Endothelial cell of umbilical vein (primary cell): ENCODE measurements around the gene PIANP. TPM values are rescaled to one million over a fixed set of nuclear protein-coding genes. Genes with fewer than 3 reads are reported as not detected.

Source experiments
- BruUV-seq: library from RNA; stranded (reverse); fragments of 400-500 nt; replicated peaks from 2 replicates; lab custom pipeline; 2021; lab: Mats Ljungman, UMichigan
- CTCF ChIA-PET: fragments of 300-600, 350-600 bp; sonication (Branson Sonifier 250); formaldehyde crosslinking; loops from one replicate; lab custom pipeline; 2021; ENCODE audit warnings: antibody characterized with exemption, inconsistent platforms; lab: Charles Lee
- POLR2A ChIA-PET: fragments of 300-600, 350-600 bp; sonication (Branson Sonifier 250); formaldehyde crosslinking; loops from one replicate; lab custom pipeline; 2021; ENCODE audit warnings: antibody characterized with exemption, inconsistent platforms; lab: Charles Lee
- DNase-seq: peaks from one replicate; pipeline ENCODE4 v3.0.0-alpha.2; 2011; ENCODE audit warnings: low read depth, low spot score
- FAIRE-seq: peaks from 2 replicates; lab custom pipeline; 2011; peaks lifted over from hg19 to GRCh38; lab: Jason Lieb, UNC
- H2AFZ ChIP-seq: 2 replicates; pipeline ENCODE4 v1.6.0; 2012; ENCODE audit warnings: low read depth, low read length, control low read depth, inconsistent platforms
- H3K27ac ChIP-seq: 2 replicates; pipeline ENCODE4 v1.5.1; 2011; ENCODE audit warnings: low read depth, mild to moderate bottlenecking, control low read depth, low read length, moderate library complexity; ENCODE audit not compliant: insufficient read depth
- H3K27me3 ChIP-seq, 2 experiments: 2 replicates each; pipeline versions ENCODE4 v1.6.0 to v1.6.1; 2011; ENCODE audit warnings: low read length in 2 of 2, mixed read lengths in 1 of 2; ENCODE audit not compliant: control insufficient read depth in 2 of 2, insufficient read depth in 2 of 2
- H3K36me3 ChIP-seq, 2 experiments: 2 replicates in 1 of 2; 3 replicates in 1 of 2; pipeline ENCODE4 v1.5.1; 2011; ENCODE audit warnings: low read length in 2 of 2, mild to moderate bottlenecking in 1 of 2, moderate library complexity in 1 of 2; ENCODE audit not compliant: control insufficient read depth in 2 of 2, insufficient read depth in 2 of 2; ENCODE audit errors: extremely low read depth in 1 of 2
- H3K4me1 ChIP-seq: 3 replicates; pipeline ENCODE4 v1.5.1; 2011; ENCODE audit warnings: mild to moderate bottlenecking, low read length; ENCODE audit not compliant: control insufficient read depth, insufficient read depth; ENCODE audit errors: extremely low read depth
- H3K4me2 ChIP-seq: 2 replicates; pipeline ENCODE4 v1.6.1; 2011; ENCODE audit warnings: low read length, control low read depth, mixed read lengths; ENCODE audit not compliant: insufficient read depth
- H3K4me3 ChIP-seq, 3 experiments: fragments of 200-600 bp in 1 of 3; sonication (generic), shearing (Covaris generic) in 1 of 3; replicated peaks in 1 of 3; 2 replicates each; pipeline ENCODE4 v1.5.1; 2011 to 2016; ENCODE audit warnings: control low read depth in 3 of 3, low read length in 3 of 3, mild to moderate bottlenecking in 2 of 3, inconsistent platforms in 1 of 3, low read depth in 1 of 3, moderate library complexity in 1 of 3; ENCODE audit not compliant: insufficient read depth in 1 of 3
- H3K79me2 ChIP-seq: 2 replicates; pipeline ENCODE4 v1.6.0; 2012; ENCODE audit warnings: low read length, inconsistent platforms; ENCODE audit not compliant: control insufficient read depth, insufficient read depth
- H3K9ac ChIP-seq: replicated peaks from 2 replicates; pipeline ENCODE3; 2011; ENCODE audit warnings: low read length, control low read depth; ENCODE audit not compliant: insufficient read depth; ENCODE audit errors: extremely low read depth
- H3K9me1 ChIP-seq: replicated peaks from 3 replicates; pipeline ENCODE4 v1.6.0; 2011; ENCODE audit warnings: mild to moderate bottlenecking, low read length; ENCODE audit not compliant: control insufficient read depth, insufficient read depth; ENCODE audit errors: extremely low read depth
- H3K9me3 ChIP-seq: replicated peaks from 2 replicates; pipeline ENCODE4 v1.5.1; 2012; ENCODE audit warnings: low read length, inconsistent platforms; ENCODE audit not compliant: control insufficient read depth, insufficient read depth
- H4K20me1 ChIP-seq: replicated peaks from 2 replicates; pipeline ENCODE3; 2011; ENCODE audit warnings: mild to moderate bottlenecking, low read length; ENCODE audit not compliant: control insufficient read depth, insufficient read depth; ENCODE audit errors: extremely low read depth
- CTCF ChIP-seq, 2 donors: IDR thresholded peaks; 1 replicate in 1 of 2; 2 replicates in 1 of 2; pipeline ENCODE4 v1.5.1; 2011; ENCODE audit warnings: low read length in 2 of 2, mild to moderate bottlenecking in 2 of 2, moderate library complexity in 2 of 2, control low read depth in 1 of 2, inconsistent platforms in 1 of 2, low read depth in 1 of 2; ENCODE audit not compliant: insufficient read depth in 1 of 2; ENCODE audit errors: extremely low read depth in 1 of 2
- EZH2 ChIP-seq: IDR thresholded peaks from 2 replicates; pipeline ENCODE4 v1.6.1; 2012; ENCODE audit warnings: borderline replicate concordance, low read depth, mild to moderate bottlenecking, moderate library complexity, low read length, inconsistent platforms; ENCODE audit not compliant: severe bottlenecking
- FOS ChIP-seq: IDR thresholded peaks from 2 replicates; pipeline ENCODE4 v1.6.1; 2011; ENCODE audit warnings: mild to moderate bottlenecking, low read length, moderate library complexity, borderline replicate concordance; ENCODE audit not compliant: insufficient read depth
- GATA2 ChIP-seq: IDR thresholded peaks from 2 replicates; pipeline ENCODE4 v1.7.0; 2011; ENCODE audit warnings: low read depth, mild to moderate bottlenecking, moderate library complexity, mixed read lengths, low read length; ENCODE audit not compliant: insufficient read length, insufficient read depth
- JUN ChIP-seq: IDR thresholded peaks from 2 replicates; pipeline ENCODE4 v1.6.1; 2011; ENCODE audit warnings: borderline replicate concordance, low read depth; ENCODE audit not compliant: insufficient read length, insufficient read depth
- MAX ChIP-seq: IDR thresholded peaks from 2 replicates; pipeline ENCODE4 v1.6.1; 2011; ENCODE audit not compliant: insufficient read depth, insufficient read length
- MYC ChIP-seq: IDR thresholded peaks from one replicate; pipeline ENCODE4 v1.6.1; 2011; ENCODE audit warnings: mild to moderate bottlenecking, low read depth, low read length
- POLR2A ChIP-seq: IDR thresholded peaks from 2 replicates; pipeline ENCODE4 v1.6.1; 2012; ENCODE audit warnings: low read depth, mild to moderate bottlenecking, control low read depth, low read length
- POLR2AphosphoS5 ChIP-seq: IDR thresholded peaks from 2 replicates; pipeline ENCODE4 v1.6.1; 2012; ENCODE audit warnings: low read depth, mild to moderate bottlenecking, control low read depth, low read length, moderate library complexity; ENCODE audit not compliant: insufficient read depth
- dilution Hi-C: fragments of 300-500 bp; cut with MboI; formaldehyde crosslinking; loops from one replicate; pipeline ENCODE4 v1.15.0; 2019; ENCODE audit warnings: low sequenced_read_pairs; ENCODE audit not compliant: extremely low pct_ligation_motif_present
- intact Hi-C: fragments of 100-400 bp; cut with micrococcal nuclease; formaldehyde crosslinking; loops from one replicate; pipeline ENCODE4 v1.10.0; 2022
- polyA plus RNA-seq, 4 experiments: library from polyadenylated mRNA; depleted of rRNA in 3 of 4; stranded (reverse) in 3 of 4; unstranded in 1 of 4; fragments of >200 nt; gene quantifications; 2 replicates each; pipeline versions ENCODE4 v1.2.1 to v1.2.3, GENCODE V29; 2011 to 2012; ENCODE audit warnings: missing spikeins in 1 of 4
- total RNA-seq: library from RNA; stranded (reverse); gene quantifications from 2 replicates; pipeline ENCODE4 v1.2.3, GENCODE V29; 2021

PIANP gene
- total and polyA plus RNA-seq, 2 donors (not counting 3 experiments of a cell fraction or from before 2014, with no cell fraction given), result 0.10 to 0.55 TPM

GRCh38 chr12:6695313-6696045 is 5.1 kb downstream of the PIANP start:
- no peak for TF ChIP-seq MYC
- no peak overlapping the region for H3K9ac ChIP-seq
- H3K4me2 ChIP-seq, result no peak overlapping the region
- H3K27me3 ChIP-seq, result peaks cover 16 to 25% of the 10 kb centered on the region in 2 experiments
- H3K9me3 ChIP-seq, result no peaks in the 10 kb centered on the region
- dilution Hi-C loops (no loop called here), intact Hi-C loops (loop anchor here (5.0 kb wide), 1 partner anchor 143 kb away; no protein-coding TSS in a partner anchor)
- H4K20me1 ChIP-seq, result no peaks in the 10 kb centered on the region
- no peak overlapping the region for H2AFZ ChIP-seq
- FAIRE-seq (no peak), DNase-seq (no peak)
- BruUV-seq, result no TSS peak
- no peaks in the 10 kb centered on the region for H3K36me3 ChIP-seq
- no peak overlapping the region for H3K27ac ChIP-seq
- ChIA-PET POLR2A (no interaction called here), CTCF (interaction anchor here (0.9 to 4.8 kb wide), 4 partner anchors 11 to 79 kb away, joined by 3 to 63 read pairs (median 3); no protein-coding TSS in a partner anchor)
- no peaks in the 10 kb centered on the region for H3K79me2 ChIP-seq
- no peaks in the 10 kb centered on the region for H3K9me1 ChIP-seq
- peaks cover 2% of the 10 kb centered on the region for H3K4me1 ChIP-seq
- no peak overlapping the region for H3K4me3 ChIP-seq

GRCh38 chr12:6694701-6695100 is 5.9 kb downstream of the PIANP start:
- H3K9me3 ChIP-seq, result no peaks in the 10 kb centered on the region
- no peak overlapping the region for H3K27ac ChIP-seq
- peaks cover 7% of the 10 kb centered on the region for H3K4me1 ChIP-seq
- H3K4me2 ChIP-seq, result no peak overlapping the region
- H3K4me3 ChIP-seq, result no peak overlapping the region
- peaks cover 3% of the 10 kb centered on the region for H3K79me2 ChIP-seq
- ChIA-PET POLR2A (no interaction called here), CTCF (interaction anchor here (0.9 to 4.8 kb wide), 3 partner anchors 10 to 75 kb away, joined by 3 to 63 read pairs (median 3); no protein-coding TSS in a partner anchor)
- H3K27me3 ChIP-seq, result peaks cover 13 to 18% of the 10 kb centered on the region in 2 experiments
- BruUV-seq, result no TSS peak
- TF ChIP-seq MAX (no peak), POLR2A (no peak), EZH2 (no peak), JUN (no peak), GATA2 (no peak), CTCF (IDR thresholded peaks at IDR 0.05; ENCODE audit: extremely low read depth in 1 of 2, insufficient read depth in 1 of 2, low read depth in 1 of 2, low read length in 2 of 2) (no peak), POLR2AphosphoS5 (no peak), FOS (no peak), MYC (no peak)
- dilution Hi-C loops (no loop called here), intact Hi-C loops (loop anchor here (5.0 kb wide), 1 partner anchor 142 kb away; no protein-coding TSS in a partner anchor)
- H2AFZ ChIP-seq, result no peak overlapping the region
- DNase-seq (no peak), FAIRE-seq (no peak)
- no peaks in the 10 kb centered on the region for H3K36me3 ChIP-seq
- no peaks in the 10 kb centered on the region for H4K20me1 ChIP-seq
- no peaks in the 10 kb centered on the region for H3K9me1 ChIP-seq
- no peak overlapping the region for H3K9ac ChIP-seq
